Measurements from ENCODE around the gene KICS2.

- TF ChIP-seq, protein P1, sequence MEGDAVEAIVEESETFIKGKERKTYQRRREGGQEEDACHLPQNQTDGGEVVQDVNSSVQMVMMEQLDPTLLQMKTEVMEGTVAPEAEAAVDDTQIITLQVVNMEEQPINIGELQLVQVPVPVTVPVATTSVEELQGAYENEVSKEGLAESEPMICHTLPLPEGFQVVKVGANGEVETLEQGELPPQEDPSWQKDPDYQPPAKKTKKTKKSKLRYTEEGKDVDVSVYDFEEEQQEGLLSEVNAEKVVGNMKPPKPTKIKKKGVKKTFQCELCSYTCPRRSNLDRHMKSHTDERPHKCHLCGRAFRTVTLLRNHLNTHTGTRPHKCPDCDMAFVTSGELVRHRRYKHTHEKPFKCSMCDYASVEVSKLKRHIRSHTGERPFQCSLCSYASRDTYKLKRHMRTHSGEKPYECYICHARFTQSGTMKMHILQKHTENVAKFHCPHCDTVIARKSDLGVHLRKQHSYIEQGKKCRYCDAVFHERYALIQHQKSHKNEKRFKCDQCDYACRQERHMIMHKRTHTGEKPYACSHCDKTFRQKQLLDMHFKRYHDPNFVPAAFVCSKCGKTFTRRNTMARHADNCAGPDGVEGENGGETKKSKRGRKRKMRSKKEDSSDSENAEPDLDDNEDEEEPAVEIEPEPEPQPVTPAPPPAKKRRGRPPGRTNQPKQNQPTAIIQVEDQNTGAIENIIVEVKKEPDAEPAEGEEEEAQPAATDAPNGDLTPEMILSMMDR (IDR thresholded peaks at IDR 0.05): peak; percentile 80
- TF ChIP-seq POLR2AphosphoS5 (IDR thresholded peaks at IDR 0.05; ENCODE audit: low read depth, low read length): peak; percentile 34; the same call in 1 of the 2 replicates
- no peak for TF ChIP-seq TCF7L2 (IDR thresholded peaks at IDR 0.05; ENCODE audit: low read depth, low read length)
- TF ChIP-seq, protein P2, sequence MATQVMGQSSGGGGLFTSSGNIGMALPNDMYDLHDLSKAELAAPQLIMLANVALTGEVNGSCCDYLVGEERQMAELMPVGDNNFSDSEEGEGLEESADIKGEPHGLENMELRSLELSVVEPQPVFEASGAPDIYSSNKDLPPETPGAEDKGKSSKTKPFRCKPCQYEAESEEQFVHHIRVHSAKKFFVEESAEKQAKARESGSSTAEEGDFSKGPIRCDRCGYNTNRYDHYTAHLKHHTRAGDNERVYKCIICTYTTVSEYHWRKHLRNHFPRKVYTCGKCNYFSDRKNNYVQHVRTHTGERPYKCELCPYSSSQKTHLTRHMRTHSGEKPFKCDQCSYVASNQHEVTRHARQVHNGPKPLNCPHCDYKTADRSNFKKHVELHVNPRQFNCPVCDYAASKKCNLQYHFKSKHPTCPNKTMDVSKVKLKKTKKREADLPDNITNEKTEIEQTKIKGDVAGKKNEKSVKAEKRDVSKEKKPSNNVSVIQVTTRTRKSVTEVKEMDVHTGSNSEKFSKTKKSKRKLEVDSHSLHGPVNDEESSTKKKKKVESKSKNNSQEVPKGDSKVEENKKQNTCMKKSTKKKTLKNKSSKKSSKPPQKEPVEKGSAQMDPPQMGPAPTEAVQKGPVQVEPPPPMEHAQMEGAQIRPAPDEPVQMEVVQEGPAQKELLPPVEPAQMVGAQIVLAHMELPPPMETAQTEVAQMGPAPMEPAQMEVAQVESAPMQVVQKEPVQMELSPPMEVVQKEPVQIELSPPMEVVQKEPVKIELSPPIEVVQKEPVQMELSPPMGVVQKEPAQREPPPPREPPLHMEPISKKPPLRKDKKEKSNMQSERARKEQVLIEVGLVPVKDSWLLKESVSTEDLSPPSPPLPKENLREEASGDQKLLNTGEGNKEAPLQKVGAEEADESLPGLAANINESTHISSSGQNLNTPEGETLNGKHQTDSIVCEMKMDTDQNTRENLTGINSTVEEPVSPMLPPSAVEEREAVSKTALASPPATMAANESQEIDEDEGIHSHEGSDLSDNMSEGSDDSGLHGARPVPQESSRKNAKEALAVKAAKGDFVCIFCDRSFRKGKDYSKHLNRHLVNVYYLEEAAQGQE (IDR thresholded peaks at IDR 0.05; ENCODE audit: insufficient read depth in 1 of 2, low read depth in 2 of 2, low read length in 1 of 2): no peak
Observed at GRCh38 chr12:64181430-64182291, 40.4 kb downstream of the KICS2 start.

All from Panc1 (cell line).